ENCODE results near the gene BLMH. TPM values are rescaled to one million over a fixed set of nuclear protein-coding genes. Genes with fewer than 3 reads are reported as not detected.

BLMH gene
- total RNA-seq, 2 donors from 2014 or later = 10.8 to 13.9 TPM

- H3K27me3 ChIP-seq = no peaks in the 10 kb centered on the region
- no peak overlapping the region for H3K4me3 ChIP-seq
- H3K9me3 ChIP-seq = no peaks in the 10 kb centered on the region
- H3K27ac ChIP-seq = no peak overlapping the region
- no peaks in the 10 kb centered on the region for H3K36me3 ChIP-seq
- no peak for DNase-seq (ENCODE audit: low spot score)
- TF ChIP-seq CTCF (IDR thresholded peaks at IDR 0.05) = no peak
- H3K4me1 ChIP-seq = no peaks in the 10 kb centered on the region
Observed at GRCh38 chr17:30334421-30334820, 42.7 kb upstream of the BLMH start.

GRCh38 chr17:30333503-30334360 lies 42.0 kb upstream of the BLMH start, which contains the start of gene TMIGD1:
TMIGD1 (minus strand) TSS chr17:30334057; CDS start chr17:30332133, 1,924 bp downstream.
- Histone ChIP-seq H3K4me3 (no peak within 1 kb of the TSS), H3K9me3 (no peaks in the 10 kb centered on the region), H3K36me3 (no peaks in the 10 kb centered on the region), H3K4me1 (no peaks in the 10 kb centered on the region), H3K27me3 (no peaks in the 10 kb centered on the region), H3K27ac (no peak within 1 kb of the TSS)
- TF ChIP-seq CTCF (IDR thresholded peaks at IDR 0.05) = no peak
- DNase-seq (ENCODE audit: low spot score) = no peak

GRCh38 chr17:30332057-30332542 lies 40.4 kb upstream of the BLMH start:
- no peak for TF ChIP-seq CTCF (IDR thresholded peaks at IDR 0.05)
- H3K9me3 ChIP-seq = no peaks in the 10 kb centered on the region
- DNase-seq (ENCODE audit: low spot score) = no peak
- H3K4me3 ChIP-seq = no peak overlapping the region
- no peaks in the 10 kb centered on the region for H3K4me1 ChIP-seq
- H3K27me3 ChIP-seq = no peaks in the 10 kb centered on the region
- H3K27ac ChIP-seq = no peak overlapping the region
- no peaks in the 10 kb centered on the region for H3K36me3 ChIP-seq

GRCh38 chr17:30326809-30327208 lies 35.1 kb upstream of the BLMH start:
- H3K36me3 ChIP-seq = no peaks in the 10 kb centered on the region
- no peaks in the 10 kb centered on the region for H3K9me3 ChIP-seq
- no peak overlapping the region for H3K4me3 ChIP-seq
- no peaks in the 10 kb centered on the region for H3K4me1 ChIP-seq
- H3K27ac ChIP-seq = no peak overlapping the region
- no peak for DNase-seq (ENCODE audit: low spot score)
- no peaks in the 10 kb centered on the region for H3K27me3 ChIP-seq
- TF ChIP-seq CTCF (IDR thresholded peaks at IDR 0.05) = no peak

DNA sequence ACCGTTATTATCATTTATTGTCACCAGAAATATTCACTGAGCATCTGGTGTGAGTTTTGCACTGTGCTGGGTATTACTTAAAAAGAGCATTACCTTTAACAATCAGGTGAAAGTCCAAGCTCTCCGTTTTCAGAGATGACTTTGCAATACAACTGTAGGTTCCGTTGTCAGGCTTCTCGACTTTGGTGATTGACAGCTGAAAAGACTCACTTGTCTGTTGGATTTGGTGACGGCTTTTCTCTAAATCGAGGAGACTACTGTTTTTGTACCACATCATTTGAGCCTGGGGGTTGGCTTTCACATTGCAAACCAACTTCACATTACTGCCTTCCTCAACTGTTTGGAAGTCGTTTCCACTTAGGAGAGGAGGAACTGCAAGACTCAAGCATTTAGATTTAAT lies 33.0 kb upstream of the BLMH start:
- Histone ChIP-seq H3K4me1 (no peaks in the 10 kb centered on the region), H3K27me3 (no peaks in the 10 kb centered on the region), H3K36me3 (no peaks in the 10 kb centered on the region), H3K9me3 (no peaks in the 10 kb centered on the region), H3K27ac (no peak overlapping the region), H3K4me3 (no peak overlapping the region)
- TF ChIP-seq CTCF (IDR thresholded peaks at IDR 0.05) = no peak
- no peak for DNase-seq (ENCODE audit: low spot score)

All from right atrium auricular region (tissue), 2 donors.